ENCODE measurements around the gene SP2.

Gene SP2

GRCh38 chr17:47856830-47857229 is 39.2 kb upstream of the SP2 start:
- H2AK5ac ChIP-seq (ENCODE audit: low read length): peak overlapping the region; percentile 27
- H3K4me2 ChIP-seq (ENCODE audit: low read length): no peak overlapping the region
- peak overlapping the region; percentile 20 for H3K18ac ChIP-seq (ENCODE audit: low read length)
- no peak overlapping the region for H3K4me3 ChIP-seq (ENCODE audit: low read length)
- H3K79me1 ChIP-seq (ENCODE audit: low read length): no peaks in the 10 kb centered on the region
- H3K9ac ChIP-seq (ENCODE audit: low read length): no peak overlapping the region
- H3K4me1 ChIP-seq (ENCODE audit: control insufficient read depth, low read depth, low read length): peaks cover 32% of the 10 kb centered on the region
- peak overlapping the region; percentile 58 for H3K56ac ChIP-seq (ENCODE audit: low read length)
- H3K79me2 ChIP-seq (ENCODE audit: control insufficient read depth, insufficient read depth, low read length): no peaks in the 10 kb centered on the region
- H4K8ac ChIP-seq (ENCODE audit: low read depth, low read length): no peak overlapping the region
- H3K4ac ChIP-seq (ENCODE audit: low read depth, low read length): no peak overlapping the region
- DNase-seq: no peak
- H2BK5ac ChIP-seq (ENCODE audit: low read length): no peak overlapping the region
- peaks cover 16% of the 10 kb centered on the region for H3K27me3 ChIP-seq (ENCODE audit: insufficient read depth, low read length, poor library complexity)
- no peak overlapping the region for H3K27ac ChIP-seq (ENCODE audit: low read depth, low read length)
- H4K5ac ChIP-seq (ENCODE audit: low read length): no peak overlapping the region
- no peak overlapping the region for H2BK120ac ChIP-seq (ENCODE audit: low read depth, low read length)
- no peak overlapping the region for H3K23ac ChIP-seq (ENCODE audit: low read length)
- H3K36me3 ChIP-seq (ENCODE audit: control insufficient read depth, insufficient read depth, low read length): no peaks in the 10 kb centered on the region
- no peak overlapping the region for H2BK15ac ChIP-seq (replicated peaks; ENCODE audit: low read depth)

- H3K27me3 ChIP-seq (ENCODE audit: insufficient read depth, low read length, poor library complexity): peaks cover 7% of the 10 kb centered on the region
- H2BK15ac ChIP-seq (replicated peaks; ENCODE audit: low read depth): no peak overlapping the region
Measured at GRCh38 chr17:47857551-47858455, 38.2 kb upstream of the SP2 start.

GRCh38 chr17:47860386-47860785 is 35.6 kb upstream of the SP2 start:
- no peak for DNase-seq
- WGBS (ENCODE audit: extremely low coverage, insufficient coverage, low lambda C conversion rate): no CpG with 5 or more reads among the region's 5 CpGs
- H3K4me2 ChIP-seq (ENCODE audit: low read length): no peak overlapping the region
- H2AK5ac ChIP-seq (ENCODE audit: low read length): no peak overlapping the region
- H3K56ac ChIP-seq (ENCODE audit: low read length): no peak overlapping the region
- no peak overlapping the region for H2BK5ac ChIP-seq (ENCODE audit: low read length)
- no peaks in the 10 kb centered on the region for H3K27me3 ChIP-seq (ENCODE audit: insufficient read depth, low read length, poor library complexity)
- H2BK120ac ChIP-seq (ENCODE audit: low read depth, low read length): no peak overlapping the region
- H3K23ac ChIP-seq (ENCODE audit: low read length): no peak overlapping the region
- H2BK15ac ChIP-seq (replicated peaks; ENCODE audit: low read depth): no peak overlapping the region
- H3K4ac ChIP-seq (ENCODE audit: low read depth, low read length): no peak overlapping the region
- no peak overlapping the region for H4K8ac ChIP-seq (ENCODE audit: low read depth, low read length)
- no peaks in the 10 kb centered on the region for H3K79me1 ChIP-seq (ENCODE audit: low read length)
- no peak overlapping the region for H3K4me3 ChIP-seq (ENCODE audit: low read length)
- H3K79me2 ChIP-seq (ENCODE audit: control insufficient read depth, insufficient read depth, low read length): no peaks in the 10 kb centered on the region
- H3K18ac ChIP-seq (ENCODE audit: low read length): no peak overlapping the region
- H4K5ac ChIP-seq (ENCODE audit: low read length): no peak overlapping the region
- H3K27ac ChIP-seq (ENCODE audit: low read depth, low read length): no peak overlapping the region
- H3K9ac ChIP-seq (ENCODE audit: low read length): no peak overlapping the region
- H3K4me1 ChIP-seq (ENCODE audit: control insufficient read depth, low read depth, low read length): peaks cover 18% of the 10 kb centered on the region
- no peaks in the 10 kb centered on the region for H3K36me3 ChIP-seq (ENCODE audit: control insufficient read depth, insufficient read depth, low read length)

More at GRCh38 chr17:47857551-47858455, 38.2 kb upstream of the SP2 start:
- Histone ChIP-seq H3K4ac (ENCODE audit: low read depth, low read length) (peak overlapping the region; percentile 38), H3K4me2 (ENCODE audit: low read length) (no peak overlapping the region), H4K5ac (ENCODE audit: low read length) (peak overlapping the region; percentile 50), H3K79me2 (ENCODE audit: control insufficient read depth, insufficient read depth, low read length) (no peaks in the 10 kb centered on the region), H3K79me1 (ENCODE audit: low read length) (no peaks in the 10 kb centered on the region), H3K4me3 (ENCODE audit: low read length) (no peak overlapping the region), H3K18ac (ENCODE audit: low read length) (peak overlapping the region; percentile 69), H3K36me3 (ENCODE audit: control insufficient read depth, insufficient read depth, low read length) (no peaks in the 10 kb centered on the region), H3K56ac (ENCODE audit: low read length) (peak overlapping the region; percentile 90), H3K27ac (ENCODE audit: low read depth, low read length) (peak overlapping the region; percentile 59), H3K4me1 (ENCODE audit: control insufficient read depth, low read depth, low read length) (peaks cover 28% of the 10 kb centered on the region), H3K9ac (ENCODE audit: low read length) (peak overlapping the region; percentile 47), H2BK120ac (ENCODE audit: low read depth, low read length) (peak overlapping the region; percentile 30), H2BK5ac (ENCODE audit: low read length) (peak overlapping the region; percentile 95), H4K8ac (ENCODE audit: low read depth, low read length) (peak overlapping the region; percentile 58), H3K23ac (ENCODE audit: low read length) (peak overlapping the region; percentile 76), H2AK5ac (ENCODE audit: low read length) (no peak overlapping the region)
- peak; percentile 82 for DNase-seq
- WGBS (ENCODE audit: extremely low coverage, insufficient coverage, low lambda C conversion rate): no CpG with 5 or more reads among the region's 16 CpGs

GRCh38 chr17:47862621-47863440 is 33.2 kb upstream of the SP2 start:
- H3K56ac ChIP-seq (ENCODE audit: low read length): no peak overlapping the region
- H2BK5ac ChIP-seq (ENCODE audit: low read length): no peak overlapping the region
- H4K5ac ChIP-seq (ENCODE audit: low read length): no peak overlapping the region
- H3K36me3 ChIP-seq (ENCODE audit: control insufficient read depth, insufficient read depth, low read length): no peaks in the 10 kb centered on the region
- no CpG with 5 or more reads among the region's 7 CpGs for WGBS (ENCODE audit: extremely low coverage, insufficient coverage, low lambda C conversion rate)
- peaks cover 10% of the 10 kb centered on the region for H3K4me1 ChIP-seq (ENCODE audit: control insufficient read depth, low read depth, low read length)
- DNase-seq: no peak
- H3K27me3 ChIP-seq (ENCODE audit: insufficient read depth, low read length, poor library complexity): no peaks in the 10 kb centered on the region
- H3K9ac ChIP-seq (ENCODE audit: low read length): no peak overlapping the region
- H3K4me2 ChIP-seq (ENCODE audit: low read length): no peak overlapping the region
- no peak overlapping the region for H2BK120ac ChIP-seq (ENCODE audit: low read depth, low read length)
- no peaks in the 10 kb centered on the region for H3K79me1 ChIP-seq (ENCODE audit: low read length)
- no peak overlapping the region for H3K27ac ChIP-seq (ENCODE audit: low read depth, low read length)
- H2AK5ac ChIP-seq (ENCODE audit: low read length): no peak overlapping the region
- no peak overlapping the region for H3K4me3 ChIP-seq (ENCODE audit: low read length)
- no peak overlapping the region for H2BK15ac ChIP-seq (replicated peaks; ENCODE audit: low read depth)
- no peaks in the 10 kb centered on the region for H3K79me2 ChIP-seq (ENCODE audit: control insufficient read depth, insufficient read depth, low read length)
- no peak overlapping the region for H4K8ac ChIP-seq (ENCODE audit: low read depth, low read length)
- H3K23ac ChIP-seq (ENCODE audit: low read length): no peak overlapping the region
- no peak overlapping the region for H3K4ac ChIP-seq (ENCODE audit: low read depth, low read length)
- no peak overlapping the region for H3K18ac ChIP-seq (ENCODE audit: low read length)

- Histone ChIP-seq H3K27me3 (ENCODE audit: insufficient read depth, low read length, poor library complexity) (no peaks in the 10 kb centered on the region), H3K36me3 (ENCODE audit: control insufficient read depth, insufficient read depth, low read length) (no peaks in the 10 kb centered on the region)
- WGBS (ENCODE audit: extremely low coverage, insufficient coverage, low lambda C conversion rate): no CpG with 5 or more reads among the region's 7 CpGs
Measured at GRCh38 chr17:47864791-47865216, 31.2 kb upstream of the SP2 start.

More at GRCh38 chr17:47864791-47865216, 31.2 kb upstream of the SP2 start:
- Histone ChIP-seq H2BK5ac (ENCODE audit: low read length) (no peak overlapping the region), H3K27ac (ENCODE audit: low read depth, low read length) (no peak overlapping the region), H4K8ac (ENCODE audit: low read depth, low read length) (no peak overlapping the region), H2BK15ac (replicated peaks; ENCODE audit: low read depth) (no peak overlapping the region), H2BK120ac (ENCODE audit: low read depth, low read length) (no peak overlapping the region), H3K18ac (ENCODE audit: low read length) (no peak overlapping the region), H3K79me1 (ENCODE audit: low read length) (no peaks in the 10 kb centered on the region), H3K4ac (ENCODE audit: low read depth, low read length) (no peak overlapping the region), H3K4me1 (ENCODE audit: control insufficient read depth, low read depth, low read length) (peaks cover 11% of the 10 kb centered on the region), H2AK5ac (ENCODE audit: low read length) (no peak overlapping the region), H4K5ac (ENCODE audit: low read length) (no peak overlapping the region), H3K9ac (ENCODE audit: low read length) (no peak overlapping the region), H3K4me2 (ENCODE audit: low read length) (no peak overlapping the region), H3K56ac (ENCODE audit: low read length) (no peak overlapping the region), H3K79me2 (ENCODE audit: control insufficient read depth, insufficient read depth, low read length) (no peaks in the 10 kb centered on the region), H3K4me3 (ENCODE audit: low read length) (no peak overlapping the region), H3K23ac (ENCODE audit: low read length) (no peak overlapping the region)
- no peak for DNase-seq

Data from mesendoderm (in vitro differentiated cells).